GM19397 (cell line): ENCODE data around the gene PSMA6.

Experiments used
- ATAC-seq: cut with Tn5 transposase; IDR thresholded peaks from one replicate; pipeline ENCODE4 v1.9.1; 2021; ENCODE audit warnings: mild to moderate bottlenecking, moderate library complexity; ENCODE audit not compliant: unreplicated experiment

PSMA6 gene

GRCh38 chr14:35365130-35366055 is 73.2 kb downstream of the PSMA6 start:
- ATAC-seq, result no peak

- ATAC-seq, result no peak
Observed at GRCh38 chr14:35366056-35366451, 73.9 kb downstream of the PSMA6 start.

DNA sequence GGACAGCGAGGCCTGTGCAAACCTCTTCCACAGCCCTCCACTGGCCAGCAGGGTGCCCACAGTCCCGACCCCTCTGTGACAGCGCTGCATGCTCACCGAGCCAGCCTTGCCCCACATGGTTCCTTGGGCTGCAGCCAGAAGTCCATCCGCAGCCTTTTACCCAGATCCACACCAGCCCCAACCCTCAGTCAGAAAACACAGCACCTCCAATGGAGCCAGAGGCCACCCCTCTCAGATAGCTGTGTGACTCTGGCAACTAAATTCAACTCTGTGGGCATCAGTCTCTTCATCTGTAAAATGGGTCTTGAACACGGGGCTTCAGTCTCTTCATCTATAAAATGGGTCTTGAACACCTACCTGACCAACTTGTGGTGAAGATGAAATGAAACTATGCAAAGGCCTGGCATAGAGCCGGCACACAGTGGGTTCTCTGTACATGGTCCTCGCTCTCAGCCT is 74.4 kb downstream of the PSMA6 start:
- ATAC-seq, result no peak

GRCh38 chr14:35367056-35367372 is 74.8 kb downstream of the PSMA6 start:
- ATAC-seq, result no peak
